GM15510 (cell line): ENCODE measurements around the gene C9orf50.

Experiments
- POLR2A ChIP-seq: IDR thresholded peaks from 3 replicates; pipeline ENCODE4 v1.6.1; 2011; ENCODE audit warnings: borderline replicate concordance; ENCODE audit not compliant: insufficient read length; ENCODE audit errors: extremely low read depth

The C9orf50 gene

DNA sequence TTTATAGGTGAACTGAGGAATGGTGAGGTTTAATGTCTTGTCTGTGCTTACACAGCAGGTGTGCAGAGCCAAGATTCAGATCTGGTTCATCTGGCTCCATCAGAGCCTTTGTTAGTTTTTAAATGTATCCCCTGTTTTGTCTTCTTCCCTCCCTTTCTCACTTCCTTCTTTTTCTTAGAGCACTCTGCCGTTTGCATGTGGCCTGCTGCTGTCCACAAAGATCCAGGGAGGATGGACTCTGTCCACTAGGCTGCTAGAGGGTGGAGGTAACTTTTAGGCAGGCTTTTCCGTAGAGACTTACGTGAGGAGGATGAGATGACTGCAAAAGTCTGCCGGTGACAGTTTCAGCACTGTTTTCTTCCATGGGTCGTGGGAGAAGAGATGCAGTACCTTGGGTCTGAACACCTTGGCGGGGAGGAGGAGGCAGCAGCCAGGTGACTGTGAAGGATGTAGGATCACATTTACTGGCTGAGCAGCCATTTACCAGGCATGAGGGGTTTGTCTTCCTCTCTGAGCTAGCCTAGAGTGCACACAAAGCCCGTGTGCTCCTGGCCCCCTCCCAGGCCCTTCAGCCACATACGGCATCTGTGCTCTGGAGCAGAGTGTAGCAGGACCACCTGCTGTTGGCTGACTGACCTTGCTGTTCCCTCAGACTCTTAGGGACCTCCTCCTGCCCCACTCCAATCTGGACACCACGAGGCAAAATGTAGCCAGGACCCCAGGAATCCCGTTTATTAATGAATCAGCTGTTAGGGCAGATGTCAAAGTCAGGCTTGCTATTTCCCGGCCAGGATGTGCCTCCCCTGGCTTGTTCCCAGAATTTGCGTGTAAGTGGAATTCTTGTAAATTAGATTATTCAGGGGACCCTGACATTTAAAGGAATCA is 6.9 kb upstream of the C9orf50 start:
- no peak for TF ChIP-seq POLR2A

DNA sequence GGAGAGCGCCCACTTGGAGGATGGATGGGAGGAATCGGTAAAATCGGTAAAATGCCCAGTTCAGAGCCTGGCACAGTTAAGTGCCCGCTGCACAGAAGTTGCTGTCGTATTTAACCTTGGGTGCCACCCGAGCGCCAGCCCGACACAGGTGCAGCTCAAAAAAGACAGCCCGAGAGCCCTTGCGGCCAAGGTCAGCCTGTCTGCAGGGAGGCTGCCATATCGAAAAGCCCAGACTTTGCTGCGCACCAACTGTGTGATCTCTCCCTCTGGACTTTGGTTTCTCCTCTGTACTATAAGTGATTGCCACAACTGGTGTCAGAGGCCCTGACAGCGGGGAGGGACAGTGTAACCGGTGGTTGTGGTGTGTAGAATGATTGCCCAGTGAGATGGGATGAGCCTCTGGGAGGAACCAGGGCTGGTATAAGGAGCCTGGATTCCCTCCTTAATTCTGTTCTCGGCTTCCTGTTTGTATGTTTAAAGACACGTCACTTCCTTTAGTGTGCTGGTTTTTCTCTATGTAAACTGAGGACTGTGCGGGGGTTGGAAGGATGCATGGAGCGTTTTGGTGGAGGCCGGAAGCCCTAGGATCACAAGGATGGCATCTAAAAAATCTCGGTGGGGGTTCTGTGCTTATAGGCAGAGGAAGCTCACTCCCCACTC is 5.9 kb upstream of the C9orf50 start:
- no peak for TF ChIP-seq POLR2A

- peak; percentile 94 for TF ChIP-seq POLR2A
Measured at GRCh38 chr9:129626079-129626624, 5.3 kb upstream of the C9orf50 start, which contains the start of gene NTMT1. NTMT1 (plus strand) TSS chr9:129626163; CDS start chr9:129632704, 6,541 bp downstream.

DNA sequence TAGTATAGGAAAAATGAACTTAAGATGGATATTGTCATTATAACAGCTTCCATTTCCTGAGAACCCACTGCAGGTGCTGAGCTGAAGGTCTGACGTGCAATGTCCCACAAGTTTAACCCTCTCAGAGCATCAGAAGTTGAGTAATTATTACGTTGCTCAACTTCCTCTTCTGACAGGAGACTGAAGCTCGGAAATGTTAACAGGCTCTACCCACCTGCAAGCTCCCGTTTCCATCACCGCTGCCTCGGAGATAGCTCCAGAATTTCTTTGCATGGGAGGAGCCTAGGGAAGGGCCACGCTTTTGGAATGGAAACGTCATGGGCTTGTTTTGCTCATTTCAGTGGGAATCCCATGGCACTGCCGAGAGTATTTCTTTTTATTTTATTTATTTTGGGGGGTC is 4.0 kb upstream of the C9orf50 start:
- TF ChIP-seq POLR2A, result no peak

GRCh38 chr9:129624168-129624759 is 3.4 kb upstream of the C9orf50 start:
- TF ChIP-seq POLR2A, result no peak

GRCh38 chr9:129623331-129623730 is 2.4 kb upstream of the C9orf50 start:
- TF ChIP-seq POLR2A, result no peak

DNA sequence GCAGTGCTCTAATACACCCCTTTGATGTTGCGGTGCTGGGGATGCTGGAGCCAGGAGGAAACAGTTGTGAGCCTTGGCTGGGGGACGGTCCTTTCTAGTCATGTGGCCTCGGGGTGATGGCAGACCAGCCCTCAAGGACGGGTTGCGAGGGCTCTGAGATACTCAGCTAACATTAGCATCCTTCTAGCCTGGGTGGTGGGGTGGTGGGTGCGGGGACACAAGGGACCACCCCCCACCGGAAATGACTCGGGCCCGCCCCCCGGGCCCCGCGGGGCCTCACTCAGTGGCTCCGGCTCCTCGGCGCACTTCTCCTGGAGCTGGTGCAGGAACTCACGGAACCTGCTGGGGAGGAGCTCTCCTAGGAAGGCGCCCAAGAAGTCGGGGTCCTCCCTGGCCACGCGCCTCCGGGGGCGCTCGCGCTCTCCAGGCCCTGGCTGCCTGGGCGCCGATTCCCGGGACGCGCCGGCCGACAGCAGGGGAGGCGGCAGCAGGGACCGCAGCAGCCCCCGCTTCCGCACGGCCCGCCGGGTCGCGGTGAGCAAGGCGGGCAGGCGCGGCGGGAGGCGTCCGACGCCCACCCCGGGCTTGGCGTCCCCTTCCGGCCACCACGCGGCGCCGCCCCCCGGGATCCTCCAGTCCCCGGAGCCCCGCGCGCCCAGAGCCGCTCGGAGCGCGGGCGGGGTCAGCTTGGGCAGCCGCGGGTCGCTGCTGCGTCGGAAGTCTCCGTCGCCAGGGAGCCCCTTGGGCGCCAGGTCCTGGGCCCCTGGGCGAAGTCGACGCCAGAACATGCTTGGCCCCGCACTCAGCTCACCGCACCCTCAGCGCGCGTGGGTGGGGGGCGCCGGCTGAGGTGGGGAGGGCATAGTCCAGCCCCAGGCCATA is 873 bp downstream of the C9orf50 start:
- no peak for TF ChIP-seq POLR2A

DNA sequence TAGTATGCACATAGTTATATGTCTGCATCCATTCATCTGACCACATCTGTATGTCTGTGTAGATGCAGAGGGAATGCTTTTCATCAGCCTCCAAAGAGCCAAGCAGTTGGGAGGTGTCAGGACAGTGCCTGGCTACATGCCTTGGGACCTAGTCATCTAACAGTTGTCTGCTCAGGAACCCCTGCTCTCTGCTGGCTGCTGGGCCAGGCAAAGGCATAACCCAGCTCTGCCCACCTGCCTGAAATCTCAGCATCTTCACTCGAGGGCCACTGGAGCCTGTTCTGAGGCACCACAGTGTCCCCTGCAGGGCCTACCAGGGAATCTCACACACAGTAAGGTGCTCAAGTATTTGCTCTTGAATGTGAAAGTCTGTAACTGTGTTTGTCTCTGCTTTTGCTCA is 3.7 kb downstream of the C9orf50 start:
- no peak for TF ChIP-seq POLR2A

DNA sequence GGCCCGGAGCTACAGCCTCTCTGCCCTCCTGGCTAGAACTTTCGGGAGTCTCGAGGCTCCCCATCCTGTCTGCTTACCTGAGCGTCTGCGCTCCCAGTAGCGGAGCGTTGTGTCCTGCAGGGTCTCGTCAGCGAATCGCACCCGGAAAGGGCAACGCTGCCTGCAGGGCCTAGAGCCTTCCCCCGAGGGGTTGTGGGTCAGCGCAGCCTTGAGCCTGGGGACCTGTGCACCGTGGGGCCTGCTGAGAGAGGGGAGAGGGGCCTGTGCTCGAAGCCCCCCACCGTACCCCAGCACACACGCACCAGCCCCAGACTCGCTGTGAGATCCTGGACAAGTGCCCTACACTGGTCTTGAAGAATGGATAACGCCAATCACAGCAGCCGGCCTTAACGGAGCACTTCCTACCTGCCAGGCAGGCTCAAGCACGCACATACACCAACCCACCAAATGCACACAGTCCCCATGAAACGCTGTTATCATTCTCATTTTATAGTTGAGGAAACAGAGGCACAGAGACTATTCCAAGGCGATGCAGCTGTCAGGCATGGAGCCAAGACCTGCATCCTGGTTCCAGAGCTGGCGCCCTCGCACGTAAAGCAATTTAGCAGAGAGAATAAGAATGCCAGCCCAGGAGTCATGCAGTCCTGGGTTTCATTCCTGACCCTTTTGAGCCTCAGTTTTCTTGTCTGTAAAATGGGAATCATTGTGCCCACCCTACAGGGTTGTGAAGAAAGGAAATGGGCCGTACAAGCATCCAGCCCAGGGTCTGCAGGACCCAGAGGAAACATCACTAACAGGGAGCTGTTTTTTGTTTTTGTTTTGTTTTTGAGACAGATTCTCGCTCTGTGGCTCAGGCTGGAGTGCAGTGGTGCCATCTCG is 5.3 kb downstream of the C9orf50 start:
- TF ChIP-seq POLR2A, result no peak

- TF ChIP-seq POLR2A, result no peak
Measured at GRCh38 chr9:129614932-129615331, 6.0 kb downstream of the C9orf50 start.

DNA sequence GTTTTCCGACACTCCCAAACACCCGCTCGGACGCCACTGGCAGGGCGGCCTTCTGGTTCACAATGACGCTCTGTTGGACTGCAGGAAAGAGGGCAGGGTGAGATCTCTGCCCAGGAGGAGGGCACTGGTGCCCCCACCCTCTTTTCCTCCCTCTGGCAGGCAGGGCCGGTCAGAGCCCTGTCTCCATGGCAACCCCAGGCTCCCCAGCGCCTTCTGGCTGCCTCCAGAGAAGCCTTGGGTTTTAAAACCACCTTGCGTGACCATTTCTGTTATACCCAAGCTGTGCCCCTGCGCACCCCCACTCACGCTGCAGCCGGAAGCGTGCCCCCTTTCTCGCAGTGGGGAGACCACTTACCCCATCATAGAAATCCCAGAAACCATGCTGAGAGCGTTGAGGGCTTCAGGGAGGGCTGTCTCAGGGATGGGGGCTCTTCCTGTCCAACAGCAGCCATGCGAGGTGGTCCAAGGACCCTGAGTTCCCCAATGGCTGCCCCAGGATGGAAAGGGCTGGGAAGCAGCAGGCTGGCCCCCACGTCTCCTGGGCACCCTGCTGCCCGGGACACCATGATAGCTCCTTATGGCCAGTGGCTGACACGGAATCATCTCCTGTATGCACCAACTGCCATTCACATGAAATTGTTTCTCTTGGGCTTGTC is 7.3 kb downstream of the C9orf50 start:
- no peak for TF ChIP-seq POLR2A

- no peak for TF ChIP-seq POLR2A
Measured at GRCh38 chr9:129612815-129613519, 7.9 kb downstream of the C9orf50 start.
